ENCODE measurements around the gene TMEM163.

TMEM163 gene

GRCh38 chr2:134716721-134717243, 2.0 kb downstream of the TMEM163 start:
- CTCF ChIA-PET = interaction anchor here (1.3 kb wide), 1 partner anchor 266 kb away, joined by 4 read pairs; no protein-coding TSS in a partner anchor
- no peak for DNase-seq (ENCODE audit: extremely low spot score)
- POLR2A ChIA-PET = no interaction called here
- no peak for TF ChIP-seq ARNT (IDR thresholded peaks at IDR 0.05)
- no peak for TF ChIP-seq NFRKB (IDR thresholded peaks at IDR 0.05)
- TF ChIP-seq L3MBTL2 (conservative IDR thresholded peaks at IDR 0.05) = no peak
- no peak for TF ChIP-seq TARDBP (IDR thresholded peaks at IDR 0.05)
- no peak for TF ChIP-seq HDGF (IDR thresholded peaks at IDR 0.05; ENCODE audit: borderline replicate concordance)
- no peak for TF ChIP-seq SP1 (IDR thresholded peaks at IDR 0.05)
- TF ChIP-seq FOXM1 (IDR thresholded peaks at IDR 0.05; ENCODE audit: borderline replicate concordance) = no peak
- no peak for TF ChIP-seq CTBP1 (IDR thresholded peaks at IDR 0.05; ENCODE audit: borderline replicate concordance)
- no peak for TF ChIP-seq SUZ12 (IDR thresholded peaks at IDR 0.05)
- no peak for TF ChIP-seq ELF4 (IDR thresholded peaks at IDR 0.05)

- no peak for DNase-seq (ENCODE audit: extremely low spot score)
- TF ChIP-seq SUZ12 (IDR thresholded peaks at IDR 0.05) (no peak), FOXK2 (IDR thresholded peaks at IDR 0.05) (no peak), ZNF384 (IDR thresholded peaks at IDR 0.05) (no peak), FOXM1 (IDR thresholded peaks at IDR 0.05; ENCODE audit: borderline replicate concordance) (no peak), L3MBTL2 (conservative IDR thresholded peaks at IDR 0.05) (no peak), HDGF (IDR thresholded peaks at IDR 0.05; ENCODE audit: borderline replicate concordance) (no peak), TARDBP (IDR thresholded peaks at IDR 0.05) (no peak), CTBP1 (IDR thresholded peaks at IDR 0.05; ENCODE audit: borderline replicate concordance) (no peak)
- ChIA-PET CTCF (interaction anchor here (1.3 kb wide), 1 partner anchor 265 kb away, joined by 4 read pairs; no protein-coding TSS in a partner anchor), POLR2A (no interaction called here)
Observed at GRCh38 chr2:134715932-134716643, 2.7 kb downstream of the TMEM163 start.

- ChIA-PET POLR2A (no interaction called here), CTCF (no interaction called here)
- DNase-seq (ENCODE audit: extremely low spot score) = no peak
- TF ChIP-seq FOXA1 (IDR thresholded peaks at IDR 0.05) (no peak), ZNF384 (IDR thresholded peaks at IDR 0.05) (no peak), SP1 (IDR thresholded peaks at IDR 0.05) (no peak), ELF4 (IDR thresholded peaks at IDR 0.05) (no peak), HDGF (IDR thresholded peaks at IDR 0.05; ENCODE audit: borderline replicate concordance) (no peak)
Observed at GRCh38 chr2:134714228-134714627, 4.6 kb downstream of the TMEM163 start.

GRCh38 chr2:134713606-134714005, 5.2 kb downstream of the TMEM163 start:
- DNase-seq (ENCODE audit: extremely low spot score) = no peak
- TF ChIP-seq ELF4 (IDR thresholded peaks at IDR 0.05) = no peak
- TF ChIP-seq ARNT (IDR thresholded peaks at IDR 0.05) = no peak
- TF ChIP-seq FOXA1 (IDR thresholded peaks at IDR 0.05) = no peak
- no peak for TF ChIP-seq ZNF384 (IDR thresholded peaks at IDR 0.05)
- no peak for TF ChIP-seq FOXM1 (IDR thresholded peaks at IDR 0.05; ENCODE audit: borderline replicate concordance)
- TF ChIP-seq SP1 (IDR thresholded peaks at IDR 0.05) = no peak
- no peak for TF ChIP-seq NFRKB (IDR thresholded peaks at IDR 0.05)
- TF ChIP-seq BHLHE40 (IDR thresholded peaks at IDR 0.05; ENCODE audit: borderline replicate concordance) = no peak
- no peak for TF ChIP-seq HDGF (IDR thresholded peaks at IDR 0.05; ENCODE audit: borderline replicate concordance)
- no peak for TF ChIP-seq PKNOX1 (IDR thresholded peaks at IDR 0.05)
- TF ChIP-seq CTBP1 (IDR thresholded peaks at IDR 0.05; ENCODE audit: borderline replicate concordance) = no peak
- TF ChIP-seq FOXK2 (IDR thresholded peaks at IDR 0.05) = no peak
- TF ChIP-seq SUZ12 (IDR thresholded peaks at IDR 0.05) = no peak
- POLR2A ChIA-PET = no interaction called here
- CTCF ChIA-PET = no interaction called here

- no peak for DNase-seq (ENCODE audit: extremely low spot score)
- ChIA-PET POLR2A (no interaction called here), CTCF (no interaction called here)
- no peak for TF ChIP-seq ELF4 (IDR thresholded peaks at IDR 0.05)
Observed at GRCh38 chr2:134713176-134713575, 5.6 kb downstream of the TMEM163 start.

- POLR2A ChIA-PET = no interaction called here
Observed at GRCh38 chr2:134712736-134713135, 6.1 kb downstream of the TMEM163 start.

GRCh38 chr2:134712299-134712698, 6.5 kb downstream of the TMEM163 start:
- TF ChIP-seq L3MBTL2 (conservative IDR thresholded peaks at IDR 0.05) (no peak), LEF1 (IDR thresholded peaks at IDR 0.05; ENCODE audit: borderline replicate concordance) (no peak), BHLHE40 (IDR thresholded peaks at IDR 0.05; ENCODE audit: borderline replicate concordance) (no peak), FOXA1 (IDR thresholded peaks at IDR 0.05) (no peak), CTBP1 (IDR thresholded peaks at IDR 0.05; ENCODE audit: borderline replicate concordance) (no peak), ELF4 (IDR thresholded peaks at IDR 0.05) (no peak), HDGF (IDR thresholded peaks at IDR 0.05; ENCODE audit: borderline replicate concordance) (no peak), PKNOX1 (IDR thresholded peaks at IDR 0.05) (no peak)
- no peak for DNase-seq (ENCODE audit: extremely low spot score)
- ChIA-PET CTCF (no interaction called here), POLR2A (no interaction called here)

More at GRCh38 chr2:134712736-134713135, 6.1 kb downstream of the TMEM163 start:
- no peak for DNase-seq (ENCODE audit: extremely low spot score)
- CTCF ChIA-PET = no interaction called here
- TF ChIP-seq FOXA1 (IDR thresholded peaks at IDR 0.05) (no peak), FOXK2 (IDR thresholded peaks at IDR 0.05) (no peak), BHLHE40 (IDR thresholded peaks at IDR 0.05; ENCODE audit: borderline replicate concordance) (no peak), NFRKB (IDR thresholded peaks at IDR 0.05) (no peak)

All from HEK293T (cell line).